Smooth muscle cell (in vitro differentiated cells): ENCODE data around the gene SPACA9. TPM values are rescaled to one million over a fixed set of nuclear protein-coding genes. Genes with fewer than 3 reads are reported as not detected.

Experiments used
- DNase-seq: peaks from one replicate; lab custom pipeline; 2025; ENCODE audit not compliant: unreplicated experiment; lab: John Stamatoyannopoulos, UW
- H2AFZ ChIP-seq: fragments of 200-600 bp; sonication (generic); 2 replicates; pipeline ENCODE4 v1.6.0; 2016; ENCODE audit warnings: antibody characterized with exemption, low read depth, mild to moderate bottlenecking
- H3F3A ChIP-seq: fragments of 200-600 bp; sonication (generic); 2 replicates; pipeline ENCODE4 v1.6.0; 2017; ENCODE audit warnings: antibody characterized with exemption, low read depth
- H3K27ac ChIP-seq: fragments of 200-600 bp; sonication (generic); 2 replicates; pipeline ENCODE4 v1.5.1; 2016; ENCODE audit warnings: low read depth, mild to moderate bottlenecking
- H3K27me3 ChIP-seq: fragments of 200-600 bp; sonication (generic); 2 replicates; pipeline ENCODE4 v1.6.1; 2016; ENCODE audit warnings: low read depth, mild to moderate bottlenecking
- H3K36me3 ChIP-seq: fragments of 200-600 bp; sonication (generic); 2 replicates; pipeline ENCODE4 v1.5.1; 2016; ENCODE audit warnings: low read depth
- H3K4me1 ChIP-seq: fragments of 200-600 bp; sonication (generic); 2 replicates; pipeline ENCODE4 v1.5.1; 2016; ENCODE audit warnings: low read depth
- H3K4me2 ChIP-seq: fragments of 200-600 bp; sonication (generic); 2 replicates; pipeline ENCODE4 v1.6.0; 2016; ENCODE audit warnings: mild to moderate bottlenecking
- H3K4me3 ChIP-seq: fragments of 200-600 bp; sonication (generic); 2 replicates; pipeline ENCODE4 v1.5.1; 2016; ENCODE audit warnings: mild to moderate bottlenecking
- H3K79me2 ChIP-seq: fragments of 200-600 bp; sonication (generic); 2 replicates; pipeline ENCODE4 v1.6.0; 2016; ENCODE audit warnings: low read depth, mild to moderate bottlenecking
- H3K9ac ChIP-seq: fragments of 200-600 bp; sonication (generic); 2 replicates; pipeline ENCODE4 v1.6.0; 2016; ENCODE audit warnings: low read depth
- H3K9me3 ChIP-seq: fragments of 200-600 bp; sonication (generic); replicated peaks from 2 replicates; pipeline ENCODE4 v1.5.1; 2016; ENCODE audit warnings: low read depth
- H4K20me1 ChIP-seq: fragments of 200-600 bp; sonication (generic); 2 replicates; pipeline ENCODE4 v1.6.0; 2016; ENCODE audit warnings: low read depth
- CTCF ChIP-seq: fragments of 200-600 bp; sonication (generic); IDR thresholded peaks from 2 replicates; pipeline ENCODE4 v1.5.1; 2017; ENCODE audit warnings: borderline replicate concordance, mild to moderate bottlenecking, antibody characterized with exemption; ENCODE audit not compliant: insufficient read depth, poor library complexity, severe bottlenecking
- WGBS: methylation state at CpG from one replicate; pipeline ENCODE4 v1.1.7; 2016; ENCODE audit warnings: low lambda C conversion rate; 5-methylcytosine and 5-hydroxymethylcytosine counted together
- polyA plus RNA-seq: library from polyadenylated mRNA; unstranded; fragments of >200 nt; fragmentation: Nextera tagmentation; extraction: Ambion mirVana; gene quantifications from 2 replicates; pipeline ENCODE4 v1.2.1, GENCODE V29; 2016
- total RNA-seq: library from RNA; depleted of rRNA; stranded (reverse); fragments of >200 nt; gene quantifications from 2 replicates; pipeline ENCODE4 v1.2.3, GENCODE V29; 2014

The SPACA9 gene
- total and polyA plus RNA-seq, 2 experiments from 2014 or later = 0.99 to 8.9 TPM

- Histone ChIP-seq H4K20me1 (no peaks in the 10 kb centered on the region), H3K4me3 (peak overlapping the region; percentile 92), H2AFZ (no peak overlapping the region), H3K36me3 (no peaks in the 10 kb centered on the region), H3K79me2 (no peaks in the 10 kb centered on the region), H3K9me3 (no peaks in the 10 kb centered on the region), H3K27me3 (no peaks in the 10 kb centered on the region), H3K4me2 (no peak overlapping the region), H3K4me1 (no peaks in the 10 kb centered on the region), H3K9ac (no peak overlapping the region), H3K27ac (peak overlapping the region; percentile 91), H3F3A (peaks cover 10% of the 10 kb centered on the region)
- WGBS = 89% methylated on average over 6 of the region's 6 CpGs
- no peak for DNase-seq
- no peak for TF ChIP-seq CTCF
These were observed 992 bp downstream of the SPACA9 start for GRCh38 chr9:132879457-132880323.

GRCh38 chr9:132880324-132880661 lies 1.6 kb downstream of the SPACA9 start:
- Histone ChIP-seq H3K36me3 (no peaks in the 10 kb centered on the region), H3K79me2 (no peaks in the 10 kb centered on the region), H3K4me2 (no peak overlapping the region), H3K27ac (peak overlapping the region; percentile 91), H3K9ac (no peak overlapping the region), H4K20me1 (no peaks in the 10 kb centered on the region), H3F3A (peaks cover 10% of the 10 kb centered on the region), H2AFZ (no peak overlapping the region), H3K27me3 (no peaks in the 10 kb centered on the region), H3K9me3 (no peaks in the 10 kb centered on the region), H3K4me3 (no peak overlapping the region), H3K4me1 (no peaks in the 10 kb centered on the region)
- TF ChIP-seq CTCF = no peak
- no peak for DNase-seq
- 72% methylated on average over 7 of the region's 7 CpGs for WGBS

- Histone ChIP-seq H2AFZ (no peak overlapping the region), H3K4me2 (no peak overlapping the region), H3F3A (peaks cover 10% of the 10 kb centered on the region), H3K79me2 (no peaks in the 10 kb centered on the region), H3K27ac (no peak overlapping the region), H3K27me3 (no peaks in the 10 kb centered on the region), H3K4me3 (no peak overlapping the region), H3K4me1 (no peaks in the 10 kb centered on the region), H4K20me1 (no peaks in the 10 kb centered on the region), H3K36me3 (no peaks in the 10 kb centered on the region), H3K9me3 (no peaks in the 10 kb centered on the region), H3K9ac (no peak overlapping the region)
- TF ChIP-seq CTCF = no peak
- no peak for DNase-seq
- WGBS = 81% methylated on average over 6 of the region's 6 CpGs
These were observed 3.1 kb downstream of the SPACA9 start for GRCh38 chr9:132881826-132882225.

GRCh38 chr9:132882616-132883015 lies 3.9 kb downstream of the SPACA9 start:
- no peak for DNase-seq

More at GRCh38 chr9:132882616-132883015, 3.9 kb downstream of the SPACA9 start:
- H3K9me3 ChIP-seq = no peaks in the 10 kb centered on the region
- no peak overlapping the region for H3K27ac ChIP-seq
- H3K4me3 ChIP-seq = no peak overlapping the region
- H2AFZ ChIP-seq = no peak overlapping the region
- peaks cover 10% of the 10 kb centered on the region for H3F3A ChIP-seq
- TF ChIP-seq CTCF = no peak
- no peak overlapping the region for H3K9ac ChIP-seq
- H4K20me1 ChIP-seq = no peaks in the 10 kb centered on the region
- no peaks in the 10 kb centered on the region for H3K4me1 ChIP-seq
- H3K36me3 ChIP-seq = no peaks in the 10 kb centered on the region
- H3K79me2 ChIP-seq = no peaks in the 10 kb centered on the region
- WGBS = 85% methylated on average over 6 of the region's 6 CpGs
- no peak overlapping the region for H3K4me2 ChIP-seq
- H3K27me3 ChIP-seq = no peaks in the 10 kb centered on the region
